Measurements from ENCODE around the gene SLC25A42.
"Not testable (repeated sequence)": the region's sequence is repeated elsewhere in the genome, so short reads cannot be mapped to it uniquely, and the experiment has no call there.

The SLC25A42 gene

DNA sequence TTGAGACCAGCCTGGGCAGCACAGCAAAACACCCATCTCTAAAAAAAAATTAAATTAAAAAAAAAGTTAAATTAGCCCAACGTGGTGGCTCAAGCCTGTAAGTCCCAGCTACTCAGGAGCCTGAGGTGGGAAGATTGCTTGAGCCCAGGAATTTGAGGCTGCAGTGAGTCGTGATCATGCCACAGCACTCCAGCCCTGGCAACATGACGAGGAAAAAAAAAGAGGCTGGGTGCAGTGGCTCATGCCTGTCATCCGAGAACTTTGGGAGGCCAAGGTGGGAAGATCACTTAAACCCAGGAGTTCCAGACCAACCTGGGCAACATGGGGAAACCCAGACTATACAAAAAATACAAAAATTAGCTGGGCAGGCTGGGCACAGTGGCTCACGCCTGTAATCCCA, 76.7 kb downstream of the SLC25A42 start:
- H3K4me3 ChIP-seq (replicated peaks in 1 of 2; ENCODE audit: low read depth in 2 of 2, low read length in 2 of 2) = no peak overlapping the region
- no peak for TF ChIP-seq CTCF (IDR thresholded peaks at IDR 0.05; ENCODE audit: low read depth, low read length)
- no peak for DNase-seq (ENCODE audit: low read depth in 2 of 2)

DNA sequence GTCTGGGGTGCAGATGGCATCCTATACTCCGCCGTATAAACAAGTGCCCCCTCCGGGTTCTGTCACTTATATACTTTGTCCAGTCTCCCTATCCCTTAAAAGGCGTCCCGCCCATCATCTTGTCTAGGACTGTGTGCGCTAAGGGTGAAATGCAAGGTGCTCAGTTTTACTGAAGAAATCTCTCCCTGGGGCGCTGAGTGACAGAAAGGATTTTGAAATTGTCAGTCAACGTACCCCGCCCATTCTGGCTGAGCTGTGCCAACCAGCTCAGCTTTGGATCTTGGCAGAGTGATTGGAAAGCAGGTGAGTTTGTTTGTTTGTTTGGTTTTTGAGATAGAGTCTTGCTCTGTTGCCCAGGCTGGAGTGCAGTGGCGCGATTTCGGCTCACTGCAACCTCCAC, 78.6 kb downstream of the SLC25A42 start:
- no peak for DNase-seq (ENCODE audit: low read depth in 2 of 2)
- TF ChIP-seq CTCF (IDR thresholded peaks at IDR 0.05; ENCODE audit: low read depth, low read length) = no peak
- no peak overlapping the region for H3K4me3 ChIP-seq (replicated peaks in 1 of 2; ENCODE audit: low read depth in 2 of 2, low read length in 2 of 2)

DNA sequence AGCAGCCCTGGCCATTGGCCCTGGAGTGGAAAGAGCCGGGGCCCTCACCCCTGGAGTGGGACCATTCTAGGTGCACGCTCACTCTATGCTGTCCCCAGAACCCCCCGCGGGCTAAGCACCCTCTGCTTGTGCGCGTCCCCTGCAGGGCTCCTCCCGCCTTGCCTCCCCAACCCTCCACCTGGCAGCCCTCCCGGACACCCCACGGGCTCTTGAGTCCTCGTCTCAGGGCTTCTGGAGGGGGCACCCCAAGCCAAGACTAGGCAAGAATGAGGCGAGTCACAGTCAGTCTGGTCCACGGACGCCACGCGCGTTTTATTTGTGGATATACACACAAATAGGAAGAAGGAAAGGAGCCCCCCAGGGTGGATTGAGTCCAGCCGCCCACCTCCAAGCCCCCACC, 81.5 kb downstream of the SLC25A42 start:
- no peak for DNase-seq (ENCODE audit: low read depth in 2 of 2)
- H3K4me3 ChIP-seq (replicated peaks in 1 of 2; ENCODE audit: low read depth in 2 of 2, low read length in 2 of 2) = no peak overlapping the region
- no peak for TF ChIP-seq CTCF (IDR thresholded peaks at IDR 0.05; ENCODE audit: low read depth, low read length)

- DNase-seq (ENCODE audit: low read depth in 2 of 2) = peak; percentile 63 to 73
- peak; percentile 97 for TF ChIP-seq CTCF (IDR thresholded peaks at IDR 0.05; ENCODE audit: low read depth, low read length)
- H3K4me3 ChIP-seq (replicated peaks in 1 of 2; ENCODE audit: low read depth in 2 of 2, low read length in 2 of 2) = no peak overlapping the region
Observed at GRCh38 chr19:19145684-19146608, 82.2 kb downstream of the SLC25A42 start.

- no peak overlapping the region for H3K4me3 ChIP-seq (replicated peaks in 1 of 2; ENCODE audit: low read depth in 2 of 2, low read length in 2 of 2)
- TF ChIP-seq CTCF (IDR thresholded peaks at IDR 0.05; ENCODE audit: low read depth, low read length) = no peak
- no peak for DNase-seq (ENCODE audit: low read depth in 2 of 2)
Observed at GRCh38 chr19:19146865-19147264, 83.1 kb downstream of the SLC25A42 start.

DNA sequence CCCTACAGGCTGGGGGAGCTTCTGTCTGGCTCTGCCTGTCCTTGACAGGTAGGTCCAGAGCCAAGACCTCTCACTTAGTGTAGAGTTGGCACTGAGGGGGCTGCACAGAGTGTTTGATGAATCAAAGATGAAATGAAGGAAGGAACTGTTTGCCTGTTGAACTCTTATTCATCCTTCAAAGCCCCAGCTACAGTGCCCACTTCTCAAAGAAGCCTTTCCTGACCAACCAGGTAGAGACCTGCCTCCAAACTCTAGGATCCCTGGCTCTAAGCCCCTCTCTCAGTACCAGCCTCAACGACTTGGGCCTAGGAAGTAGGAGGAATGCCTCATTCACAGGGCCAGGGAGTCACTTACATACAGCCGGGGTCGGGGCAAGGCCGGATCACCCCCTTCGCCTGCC, 83.5 kb downstream of the SLC25A42 start:
- no peak overlapping the region for H3K4me3 ChIP-seq (replicated peaks in 1 of 2; ENCODE audit: low read depth in 2 of 2, low read length in 2 of 2)
- TF ChIP-seq CTCF (IDR thresholded peaks at IDR 0.05; ENCODE audit: low read depth, low read length) = no peak
- DNase-seq (ENCODE audit: low read depth in 2 of 2) = no peak

GRCh38 chr19:19148504-19148903, 84.7 kb downstream of the SLC25A42 start:
- not testable (repeated sequence) for DNase-seq (ENCODE audit: low read depth in 2 of 2); H3K4me3 ChIP-seq (replicated peaks in 1 of 2; ENCODE audit: low read depth in 2 of 2, low read length in 2 of 2)
